Esophagus squamous epithelium (tissue), 4 donors: Measurements from ENCODE around the gene ARAP3.

Experiments used
- POLR2A ChIP-seq, 4 donors: fragments of 450-650 bp; IDR thresholded peaks; one replicate each; pipeline ENCODE4 v1.6.1; 2017; ENCODE audit warnings: antibody characterized with exemption in 4 of 4, mild to moderate bottlenecking in 4 of 4, moderate library complexity in 3 of 4
- TF ChIP-seq, protein P1 (sequence below), 6 experiments: fragments of 450-650 bp in 4 of 6; fragments of 200-600 bp in 2 of 6; sonication (generic) in 2 of 6; IDR thresholded peaks; one replicate each; pipeline ENCODE4 v1.5.1; 2016 to 2019; ENCODE audit warnings: antibody characterized with exemption in 6 of 6, mild to moderate bottlenecking in 4 of 6, moderate library complexity in 4 of 6

DNA sequence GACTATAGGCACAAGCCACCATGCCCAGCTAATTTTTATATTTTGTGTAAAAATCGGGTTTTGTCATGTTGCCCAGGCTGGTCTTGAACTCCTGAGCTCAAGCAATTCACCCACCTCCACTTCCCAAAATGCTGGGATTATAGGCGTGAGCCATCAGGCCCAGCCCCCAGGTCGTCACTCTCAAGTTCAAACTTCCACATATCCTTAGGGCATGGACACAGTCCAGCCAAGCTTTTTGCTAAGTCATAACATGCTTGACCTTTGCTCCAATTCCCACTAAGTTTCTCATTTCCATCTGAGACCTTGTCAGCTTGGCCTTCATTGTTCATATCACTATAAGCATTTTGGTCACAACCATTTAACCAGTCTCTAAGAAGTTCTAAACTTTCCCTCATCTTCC, 43.9 kb upstream of the ARAP3 start:
- TF ChIP-seq, protein P1, sequence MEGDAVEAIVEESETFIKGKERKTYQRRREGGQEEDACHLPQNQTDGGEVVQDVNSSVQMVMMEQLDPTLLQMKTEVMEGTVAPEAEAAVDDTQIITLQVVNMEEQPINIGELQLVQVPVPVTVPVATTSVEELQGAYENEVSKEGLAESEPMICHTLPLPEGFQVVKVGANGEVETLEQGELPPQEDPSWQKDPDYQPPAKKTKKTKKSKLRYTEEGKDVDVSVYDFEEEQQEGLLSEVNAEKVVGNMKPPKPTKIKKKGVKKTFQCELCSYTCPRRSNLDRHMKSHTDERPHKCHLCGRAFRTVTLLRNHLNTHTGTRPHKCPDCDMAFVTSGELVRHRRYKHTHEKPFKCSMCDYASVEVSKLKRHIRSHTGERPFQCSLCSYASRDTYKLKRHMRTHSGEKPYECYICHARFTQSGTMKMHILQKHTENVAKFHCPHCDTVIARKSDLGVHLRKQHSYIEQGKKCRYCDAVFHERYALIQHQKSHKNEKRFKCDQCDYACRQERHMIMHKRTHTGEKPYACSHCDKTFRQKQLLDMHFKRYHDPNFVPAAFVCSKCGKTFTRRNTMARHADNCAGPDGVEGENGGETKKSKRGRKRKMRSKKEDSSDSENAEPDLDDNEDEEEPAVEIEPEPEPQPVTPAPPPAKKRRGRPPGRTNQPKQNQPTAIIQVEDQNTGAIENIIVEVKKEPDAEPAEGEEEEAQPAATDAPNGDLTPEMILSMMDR (IDR thresholded peaks at IDR 0.05): no peak
- no peak for TF ChIP-seq POLR2A (IDR thresholded peaks at IDR 0.05)
